ENCODE data around the gene RREB1.

The RREB1 gene

GRCh38 chr6:7127680-7128079 is 19.9 kb downstream of the RREB1 start:
- DNase-seq = no peak

GRCh38 chr6:7129360-7129759 is 21.6 kb downstream of the RREB1 start:
- DNase-seq = peak; percentile 45

GRCh38 chr6:7129784-7130569 is 22.2 kb downstream of the RREB1 start:
- peak; percentile 64 for DNase-seq

- no peak for DNase-seq
Measured at GRCh38 chr6:7131390-7131789, 23.6 kb downstream of the RREB1 start.

GRCh38 chr6:7132398-7133035 is 24.8 kb downstream of the RREB1 start:
- peak; percentile 77 for DNase-seq

- no peak for DNase-seq
Measured at GRCh38 chr6:7134999-7135745, 27.4 kb downstream of the RREB1 start.

- DNase-seq = no peak
Measured at GRCh38 chr6:7135755-7136154, 28.0 kb downstream of the RREB1 start.

GRCh38 chr6:7136859-7137334 is 29.1 kb downstream of the RREB1 start:
- no peak for DNase-seq

GRCh38 chr6:7137335-7138045 is 29.7 kb downstream of the RREB1 start:
- peak; percentile 46 for DNase-seq

GRCh38 chr6:7138046-7138531 is 30.3 kb downstream of the RREB1 start:
- DNase-seq = no peak

- DNase-seq = peak; percentile 99
Measured at GRCh38 chr6:7138921-7139358, 31.2 kb downstream of the RREB1 start.

- DNase-seq = no peak
Measured at GRCh38 chr6:7139835-7140470, 32.2 kb downstream of the RREB1 start.

- peak; percentile 86 for DNase-seq
Measured at GRCh38 chr6:7140631-7141378, 33.0 kb downstream of the RREB1 start.

GRCh38 chr6:7142228-7142801 is 34.6 kb downstream of the RREB1 start:
- DNase-seq = no peak

- DNase-seq = peak; percentile 98
Measured at GRCh38 chr6:7142918-7143475, 35.2 kb downstream of the RREB1 start.

GRCh38 chr6:7143476-7143974 is 35.8 kb downstream of the RREB1 start:
- DNase-seq = no peak

- peak; percentile 57 for DNase-seq
Measured at GRCh38 chr6:7144872-7145584, 37.3 kb downstream of the RREB1 start.

- DNase-seq = no peak
Measured at GRCh38 chr6:7145585-7145884, 37.8 kb downstream of the RREB1 start.

GRCh38 chr6:7145885-7146828 is 38.4 kb downstream of the RREB1 start:
- peak; percentile 88 for DNase-seq

All from NCI-H2029 (cell line).